ENCODE measurements around the gene ADK.
"Not testable (repeated sequence)": the region's sequence is repeated elsewhere in the genome, so short reads cannot be mapped to it uniquely, and the experiment has no call there.

ADK gene

GRCh38 chr10:74179111-74179710 is 28.2 kb downstream of the ADK start:
- no peak for DNase-seq (ENCODE audit: low read depth in 2 of 2)

- DNase-seq (ENCODE audit: low read depth in 2 of 2): no peak
Observed at GRCh38 chr10:74186678-74187077, 35.7 kb downstream of the ADK start.

GRCh38 chr10:74187237-74187636 is 36.2 kb downstream of the ADK start:
- DNase-seq (ENCODE audit: low read depth in 2 of 2): no peak

GRCh38 chr10:74188617-74189016 is 37.6 kb downstream of the ADK start:
- not testable (repeated sequence) for DNase-seq (ENCODE audit: low read depth in 2 of 2)

GRCh38 chr10:74189999-74190421 is 39.0 kb downstream of the ADK start:
- DNase-seq (ENCODE audit: low read depth in 2 of 2): peak; percentile 91 to 93

- DNase-seq (ENCODE audit: low read depth in 2 of 2): no peak
Observed at GRCh38 chr10:74190494-74190893, 39.5 kb downstream of the ADK start.

GRCh38 chr10:74194545-74194944 is 43.5 kb downstream of the ADK start:
- DNase-seq (ENCODE audit: low read depth in 2 of 2): no peak

- DNase-seq (ENCODE audit: low read depth in 2 of 2): no peak
Observed at GRCh38 chr10:74194999-74195398, 44.0 kb downstream of the ADK start.

GRCh38 chr10:74199315-74199714 is 48.3 kb downstream of the ADK start:
- DNase-seq (ENCODE audit: low read depth in 2 of 2): no peak

GRCh38 chr10:74202356-74202755 is 51.3 kb downstream of the ADK start:
- no peak for DNase-seq (ENCODE audit: low read depth in 2 of 2)

- DNase-seq (ENCODE audit: low read depth in 2 of 2): no peak
Observed at GRCh38 chr10:74206746-74207145, 55.7 kb downstream of the ADK start.

GRCh38 chr10:74207691-74208480 is 56.9 kb downstream of the ADK start:
- DNase-seq (ENCODE audit: low read depth in 2 of 2): no peak

GRCh38 chr10:74208997-74209396 is 58.0 kb downstream of the ADK start:
- DNase-seq (ENCODE audit: low read depth in 2 of 2): no peak

- no peak for DNase-seq (ENCODE audit: low read depth in 2 of 2)
Observed at GRCh38 chr10:74213019-74213418, 62.0 kb downstream of the ADK start.

- no peak for DNase-seq (ENCODE audit: low read depth in 2 of 2)
Observed at GRCh38 chr10:74213571-74214162, 62.6 kb downstream of the ADK start.

GRCh38 chr10:74217110-74217509 is 66.1 kb downstream of the ADK start:
- not testable (repeated sequence) for DNase-seq (ENCODE audit: low read depth in 2 of 2)

GRCh38 chr10:74222467-74222866 is 71.4 kb downstream of the ADK start:
- DNase-seq (ENCODE audit: low read depth in 2 of 2): not testable (repeated sequence)

- DNase-seq (ENCODE audit: low read depth in 2 of 2): no peak
Observed at GRCh38 chr10:74223755-74224529, 72.9 kb downstream of the ADK start.

- DNase-seq (ENCODE audit: low read depth in 2 of 2): no peak
Observed at GRCh38 chr10:74227697-74228424, 76.8 kb downstream of the ADK start.

GRCh38 chr10:74231375-74231774 is 80.4 kb downstream of the ADK start:
- DNase-seq (ENCODE audit: low read depth in 2 of 2): no peak

GRCh38 chr10:74233281-74233680 is 82.3 kb downstream of the ADK start:
- DNase-seq (ENCODE audit: low read depth in 2 of 2): no peak

- no peak for DNase-seq (ENCODE audit: low read depth in 2 of 2)
Observed at GRCh38 chr10:74234569-74234968, 83.5 kb downstream of the ADK start.
